ENCODE data around the gene CCDC112. TPM values are rescaled to one million over a fixed set of nuclear protein-coding genes. Genes with fewer than 3 reads are reported as not detected.

CCDC112 gene
- 8.0 and 13.0 TPM in 2 replicates for total RNA-seq (2014; rRNA removed; shearing (Covaris generic); ENCODE audit: low replicate concordance)

DNA sequence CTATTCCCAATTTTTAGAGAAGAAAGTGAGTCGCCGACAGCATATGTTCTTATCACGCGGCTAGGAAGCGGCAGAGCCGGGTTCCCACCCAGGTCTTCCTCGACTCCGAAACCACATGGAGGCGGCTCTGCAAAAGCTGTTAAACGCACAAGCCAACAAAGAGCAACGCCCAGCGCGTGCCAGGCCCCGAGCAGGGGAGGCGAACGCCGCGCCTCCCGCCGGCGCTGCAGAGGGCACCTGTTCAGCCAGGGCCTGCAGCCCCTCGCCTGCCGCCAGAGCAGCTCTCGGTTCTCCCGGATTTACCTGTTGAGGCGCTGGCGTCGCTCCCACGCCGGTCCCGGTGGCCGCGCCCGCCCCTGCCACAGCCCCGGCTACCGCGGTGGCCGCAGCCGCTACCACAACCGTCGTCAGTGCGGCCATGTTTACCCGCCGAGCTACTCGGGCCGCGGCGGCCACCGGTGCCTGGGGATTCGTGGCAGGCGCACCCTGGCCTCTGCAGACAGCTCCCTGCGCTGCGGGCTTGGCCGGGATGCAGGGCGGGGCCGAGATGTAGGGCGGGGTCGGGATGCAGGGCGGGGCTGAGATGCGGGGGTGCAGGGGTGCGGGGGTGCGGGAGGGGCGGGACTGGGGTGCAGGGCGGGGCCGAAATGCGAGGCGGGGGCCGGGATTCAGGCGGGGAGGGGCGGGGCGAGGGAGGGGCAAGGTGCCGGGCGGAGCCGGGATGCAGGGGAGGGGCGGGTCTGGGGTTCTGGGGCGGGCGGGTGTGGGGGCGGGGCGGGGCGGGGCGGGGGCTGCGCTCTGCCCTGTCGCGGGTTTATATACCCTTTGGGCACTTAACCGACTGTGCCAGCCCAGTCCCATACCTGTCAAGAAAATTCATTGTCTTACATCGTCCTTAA lies at the start of gene CCDC112:
Gene CCDC112, minus strand, starts transcription at position 531 of the 899 bp plus-strand sequence. Its CDS starts 111 bp downstream, at position 420.
- no peaks in the 10 kb centered on the region for H3K27me3 ChIP-seq (ENCODE audit: low read length)
- H2AFZ ChIP-seq (ENCODE audit: low read length) = peak within 1 kb of the TSS; percentile 92
- no peaks in the 10 kb centered on the region for H3K79me2 ChIP-seq (ENCODE audit: low read length)
- peak within 1 kb of the TSS; percentile 81 for H3K4me3 ChIP-seq (ENCODE audit: low read length)
- H4K20me1 ChIP-seq (ENCODE audit: insufficient read depth, low read depth, low read length) = no peaks in the 10 kb centered on the region
- peak; percentile 90 for DNase-seq
- peak within 1 kb of the TSS; percentile 70 for H3K9ac ChIP-seq (ENCODE audit: low read length)
- no peak within 1 kb of the TSS for H3K27ac ChIP-seq (ENCODE audit: low read length)
- H3K9me3 ChIP-seq (ENCODE audit: low read length) = peaks cover 5% of the 10 kb centered on the region
- H3K4me2 ChIP-seq (ENCODE audit: low read depth, low read length, poor library complexity, severe bottlenecking) = peak within 1 kb of the TSS; percentile 90
- no peaks in the 10 kb centered on the region for H3K36me3 ChIP-seq (ENCODE audit: insufficient read depth, low read length)
- H3K4me1 ChIP-seq (ENCODE audit: low read length) = peaks cover 13% of the 10 kb centered on the region
- no peaks in the 10 kb centered on the region for H3K9me2 ChIP-seq (replicated peaks; ENCODE audit: insufficient read depth, low read length)

GRCh38 chr5:115345344-115345743 lies 48.9 kb upstream of the CCDC112 start:
- no peaks in the 10 kb centered on the region for H3K4me1 ChIP-seq (ENCODE audit: low read length)
- no peak overlapping the region for H3K4me2 ChIP-seq (ENCODE audit: low read depth, low read length, poor library complexity, severe bottlenecking)
- no peaks in the 10 kb centered on the region for H3K36me3 ChIP-seq (ENCODE audit: insufficient read depth, low read length)
- H3K27me3 ChIP-seq (ENCODE audit: low read length) = no peaks in the 10 kb centered on the region; the same call in 1 of the 2 replicates
- no peak overlapping the region for H2AFZ ChIP-seq (ENCODE audit: low read length)
- no peaks in the 10 kb centered on the region for H3K9me2 ChIP-seq (replicated peaks; ENCODE audit: insufficient read depth, low read length)
- no peak for DNase-seq
- H3K9ac ChIP-seq (ENCODE audit: low read length) = no peak overlapping the region
- H3K27ac ChIP-seq (ENCODE audit: low read length) = no peak overlapping the region
- no peaks in the 10 kb centered on the region for H3K79me2 ChIP-seq (ENCODE audit: low read length)
- no peak overlapping the region for H3K4me3 ChIP-seq (ENCODE audit: low read length)
- no peaks in the 10 kb centered on the region for H3K9me3 ChIP-seq (ENCODE audit: low read length)
- H4K20me1 ChIP-seq (ENCODE audit: insufficient read depth, low read depth, low read length) = no peaks in the 10 kb centered on the region

- H3K9ac ChIP-seq (ENCODE audit: low read length) = no peak overlapping the region
- no peak overlapping the region for H3K4me2 ChIP-seq (ENCODE audit: low read depth, low read length, poor library complexity, severe bottlenecking)
- no peak for DNase-seq
- no peak overlapping the region for H3K4me3 ChIP-seq (ENCODE audit: low read length)
- H3K36me3 ChIP-seq (ENCODE audit: insufficient read depth, low read length) = no peaks in the 10 kb centered on the region
- no peaks in the 10 kb centered on the region for H3K4me1 ChIP-seq (ENCODE audit: low read length)
- H3K9me2 ChIP-seq (replicated peaks; ENCODE audit: insufficient read depth, low read length) = no peaks in the 10 kb centered on the region
- no peaks in the 10 kb centered on the region for H4K20me1 ChIP-seq (ENCODE audit: insufficient read depth, low read depth, low read length)
- no peaks in the 10 kb centered on the region for H3K79me2 ChIP-seq (ENCODE audit: low read length)
- no peak overlapping the region for H3K27ac ChIP-seq (ENCODE audit: low read length)
- no peak overlapping the region for H2AFZ ChIP-seq (ENCODE audit: low read length)
- no peaks in the 10 kb centered on the region for H3K27me3 ChIP-seq (ENCODE audit: low read length)
- H3K9me3 ChIP-seq (ENCODE audit: low read length) = no peaks in the 10 kb centered on the region
Measured at GRCh38 chr5:115343855-115344254, 47.4 kb upstream of the CCDC112 start.

- no peaks in the 10 kb centered on the region for H3K9me3 ChIP-seq (ENCODE audit: low read length)
- H3K4me3 ChIP-seq (ENCODE audit: low read length) = no peak overlapping the region
- no peak overlapping the region for H3K9ac ChIP-seq (ENCODE audit: low read length)
- H3K4me2 ChIP-seq (ENCODE audit: low read depth, low read length, poor library complexity, severe bottlenecking) = no peak overlapping the region
- H4K20me1 ChIP-seq (ENCODE audit: insufficient read depth, low read depth, low read length) = no peaks in the 10 kb centered on the region
- no peak overlapping the region for H2AFZ ChIP-seq (ENCODE audit: low read length)
- no peaks in the 10 kb centered on the region for H3K4me1 ChIP-seq (ENCODE audit: low read length)
- no peaks in the 10 kb centered on the region for H3K9me2 ChIP-seq (replicated peaks; ENCODE audit: insufficient read depth, low read length)
- no peaks in the 10 kb centered on the region for H3K79me2 ChIP-seq (ENCODE audit: low read length)
- H3K36me3 ChIP-seq (ENCODE audit: insufficient read depth, low read length) = no peaks in the 10 kb centered on the region
- H3K27ac ChIP-seq (ENCODE audit: low read length) = no peak overlapping the region
- no peak for DNase-seq
- no peaks in the 10 kb centered on the region for H3K27me3 ChIP-seq (ENCODE audit: low read length)
Measured at GRCh38 chr5:115342590-115343377, 46.3 kb upstream of the CCDC112 start.

DNA sequence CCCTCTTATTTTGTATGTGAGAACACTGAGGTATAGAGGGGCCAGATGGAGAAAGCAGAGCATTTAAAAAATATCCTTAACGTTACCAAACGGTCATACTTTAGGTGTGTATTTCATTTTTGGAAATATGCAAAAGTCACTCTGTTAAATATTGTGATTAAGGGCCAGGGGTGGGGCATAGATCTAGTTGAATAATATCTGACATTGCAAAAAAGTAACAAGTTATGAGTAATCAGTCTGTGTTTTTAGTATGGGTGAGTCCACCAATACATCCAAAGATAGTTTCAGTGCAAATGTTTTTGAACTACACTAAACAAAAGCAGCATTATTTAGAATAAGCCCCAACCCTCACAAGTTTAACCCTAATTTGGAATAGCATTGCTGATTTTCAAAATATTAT lies 45.3 kb upstream of the CCDC112 start:
- no peak overlapping the region for H3K9ac ChIP-seq (ENCODE audit: low read length)
- H3K27ac ChIP-seq (ENCODE audit: low read length) = no peak overlapping the region
- H3K27me3 ChIP-seq (ENCODE audit: low read length) = no peaks in the 10 kb centered on the region
- no peak for DNase-seq
- no peaks in the 10 kb centered on the region for H3K4me1 ChIP-seq (ENCODE audit: low read length)
- no peaks in the 10 kb centered on the region for H3K79me2 ChIP-seq (ENCODE audit: low read length)
- no peaks in the 10 kb centered on the region for H3K9me3 ChIP-seq (ENCODE audit: low read length)
- H4K20me1 ChIP-seq (ENCODE audit: insufficient read depth, low read depth, low read length) = no peaks in the 10 kb centered on the region
- no peak overlapping the region for H3K4me2 ChIP-seq (ENCODE audit: low read depth, low read length, poor library complexity, severe bottlenecking)
- H3K36me3 ChIP-seq (ENCODE audit: insufficient read depth, low read length) = no peaks in the 10 kb centered on the region
- no peak overlapping the region for H2AFZ ChIP-seq (ENCODE audit: low read length)
- no peak overlapping the region for H3K4me3 ChIP-seq (ENCODE audit: low read length)
- no peaks in the 10 kb centered on the region for H3K9me2 ChIP-seq (replicated peaks; ENCODE audit: insufficient read depth, low read length)

DNA sequence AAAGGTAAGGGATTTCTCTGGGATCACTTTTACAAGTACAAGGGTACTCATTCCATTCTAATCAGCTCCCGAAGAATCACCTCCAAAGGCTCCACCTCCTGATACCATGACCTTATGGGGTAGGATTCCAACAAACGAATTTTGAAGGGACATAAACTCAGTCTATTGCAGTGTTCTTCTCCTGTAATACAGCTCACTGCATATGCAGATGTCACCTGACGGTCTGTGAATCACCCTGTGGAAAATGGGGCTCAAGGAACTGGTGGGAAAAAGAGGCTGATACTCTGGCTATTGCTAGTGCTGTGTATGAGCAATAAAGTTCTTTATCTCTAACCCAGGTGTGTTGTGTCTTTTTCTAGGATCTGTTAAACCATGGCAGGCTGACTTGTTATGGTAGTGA lies 42.4 kb upstream of the CCDC112 start:
- Histone ChIP-seq H3K79me2 (ENCODE audit: low read length) (no peaks in the 10 kb centered on the region), H3K9me2 (replicated peaks; ENCODE audit: insufficient read depth, low read length) (no peaks in the 10 kb centered on the region), H3K4me3 (ENCODE audit: low read length) (no peak overlapping the region), H3K27me3 (ENCODE audit: low read length) (no peaks in the 10 kb centered on the region), H3K9me3 (ENCODE audit: low read length) (no peaks in the 10 kb centered on the region), H3K4me2 (ENCODE audit: low read depth, low read length, poor library complexity, severe bottlenecking) (no peak overlapping the region), H3K27ac (ENCODE audit: low read length) (no peak overlapping the region), H3K36me3 (ENCODE audit: insufficient read depth, low read length) (no peaks in the 10 kb centered on the region), H3K4me1 (ENCODE audit: low read length) (no peaks in the 10 kb centered on the region), H3K9ac (ENCODE audit: low read length) (no peak overlapping the region), H4K20me1 (ENCODE audit: insufficient read depth, low read depth, low read length) (no peaks in the 10 kb centered on the region), H2AFZ (ENCODE audit: low read length) (no peak overlapping the region)
- no peak for DNase-seq

GRCh38 chr5:115337882-115338281 lies 41.4 kb upstream of the CCDC112 start:
- no peaks in the 10 kb centered on the region for H3K36me3 ChIP-seq (ENCODE audit: insufficient read depth, low read length)
- no peak overlapping the region for H3K27ac ChIP-seq (ENCODE audit: low read length)
- H3K4me3 ChIP-seq (ENCODE audit: low read length) = no peak overlapping the region
- no peak overlapping the region for H3K9ac ChIP-seq (ENCODE audit: low read length)
- no peaks in the 10 kb centered on the region for H3K27me3 ChIP-seq (ENCODE audit: low read length)
- no peaks in the 10 kb centered on the region for H3K79me2 ChIP-seq (ENCODE audit: low read length)
- no peaks in the 10 kb centered on the region for H3K9me3 ChIP-seq (ENCODE audit: low read length)
- no peak for DNase-seq
- no peak overlapping the region for H2AFZ ChIP-seq (ENCODE audit: low read length)
- H4K20me1 ChIP-seq (ENCODE audit: insufficient read depth, low read depth, low read length) = no peaks in the 10 kb centered on the region
- H3K4me1 ChIP-seq (ENCODE audit: low read length) = no peaks in the 10 kb centered on the region; the same call in 1 of the 2 replicates
- H3K9me2 ChIP-seq (replicated peaks; ENCODE audit: insufficient read depth, low read length) = no peaks in the 10 kb centered on the region
- H3K4me2 ChIP-seq (ENCODE audit: low read depth, low read length, poor library complexity, severe bottlenecking) = no peak overlapping the region

DNA sequence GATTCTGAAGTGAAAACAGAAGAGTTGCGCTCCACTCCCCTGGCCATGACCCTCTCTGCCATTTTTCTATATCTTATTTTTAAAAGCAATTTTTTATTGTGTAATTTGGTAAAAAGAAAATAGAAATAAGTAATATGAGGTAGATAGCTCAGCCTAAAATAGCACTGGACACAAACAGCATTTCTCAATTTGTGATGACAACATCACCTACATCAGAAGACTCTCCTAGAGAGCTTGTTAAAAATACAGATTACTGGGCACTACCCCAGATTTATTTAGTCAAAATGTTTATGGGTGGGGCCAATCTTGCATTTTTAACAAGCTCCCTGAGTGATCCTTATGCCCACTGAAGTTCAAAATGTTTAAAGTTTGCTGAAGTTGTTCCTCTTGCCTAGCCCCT lies 40.5 kb upstream of the CCDC112 start:
- H3K79me2 ChIP-seq (ENCODE audit: low read length) = no peaks in the 10 kb centered on the region
- H3K9ac ChIP-seq (ENCODE audit: low read length) = no peak overlapping the region
- no peaks in the 10 kb centered on the region for H3K36me3 ChIP-seq (ENCODE audit: insufficient read depth, low read length)

More for the DNA sequence above, 40.5 kb upstream of the CCDC112 start:
- no peak overlapping the region for H3K4me2 ChIP-seq (ENCODE audit: low read depth, low read length, poor library complexity, severe bottlenecking)
- no peaks in the 10 kb centered on the region; the same call in 1 of the 2 replicates for H3K4me1 ChIP-seq (ENCODE audit: low read length)
- no peak overlapping the region for H3K4me3 ChIP-seq (ENCODE audit: low read length)
- H3K27me3 ChIP-seq (ENCODE audit: low read length) = no peaks in the 10 kb centered on the region
- no peaks in the 10 kb centered on the region for H3K9me2 ChIP-seq (replicated peaks; ENCODE audit: insufficient read depth, low read length)
- no peak overlapping the region for H3K27ac ChIP-seq (ENCODE audit: low read length)
- H2AFZ ChIP-seq (ENCODE audit: low read length) = no peak overlapping the region
- no peaks in the 10 kb centered on the region for H4K20me1 ChIP-seq (ENCODE audit: insufficient read depth, low read depth, low read length)
- H3K9me3 ChIP-seq (ENCODE audit: low read length) = no peaks in the 10 kb centered on the region
- no peak for DNase-seq
